Trophoblast cell (in vitro differentiated cells and primary cell): ENCODE measurements around the gene CBR3.
A peak's percentile ranks its signal among the peaks of the same experiment; 100 is the strongest.

ENCODE experiments used
- DNase-seq, 2 donors: peaks; one replicate each; pipeline ENCODE4 v3.0.0-alpha.2; 2016
- H2AFZ ChIP-seq: 2 replicates; pipeline ENCODE4 v1.6.1; 2013; ENCODE audit warnings: low read length, moderate library complexity, mild to moderate bottlenecking; ENCODE audit not compliant: insufficient read depth, poor library complexity
- H2AK5ac ChIP-seq: 2 replicates; pipeline ENCODE4 v1.6.1; 2013; ENCODE audit warnings: mild to moderate bottlenecking, low read length
- H2BK120ac ChIP-seq: 2 replicates; pipeline ENCODE4 v1.6.1; 2013; ENCODE audit warnings: low read length, mild to moderate bottlenecking, moderate library complexity; ENCODE audit not compliant: insufficient read depth, poor library complexity
- H2BK12ac ChIP-seq: 2 replicates; pipeline ENCODE4 v1.6.1; 2013; ENCODE audit warnings: mild to moderate bottlenecking, low read length, moderate library complexity
- H2BK5ac ChIP-seq: 2 replicates; pipeline ENCODE4 v1.6.1; 2013; ENCODE audit warnings: low read length, low read depth, moderate library complexity, mild to moderate bottlenecking; ENCODE audit not compliant: poor library complexity
- H3K14ac ChIP-seq: 2 replicates; pipeline ENCODE4 v1.6.1; 2013; ENCODE audit warnings: mild to moderate bottlenecking, low read length
- H3K18ac ChIP-seq: 2 replicates; pipeline ENCODE4 v1.6.1; 2013; ENCODE audit warnings: mild to moderate bottlenecking, low read length
- H3K23ac ChIP-seq: 2 replicates; pipeline ENCODE4 v1.6.1; 2013; ENCODE audit warnings: low read length
- H3K27ac ChIP-seq: 2 replicates; pipeline ENCODE4 v1.5.1; 2013; ENCODE audit warnings: low read depth, mild to moderate bottlenecking, inconsistent platforms, low read length, moderate library complexity
- H3K27me3 ChIP-seq: 2 replicates; pipeline ENCODE4 v1.6.1; 2013; ENCODE audit warnings: inconsistent platforms, mild to moderate bottlenecking, low read length, moderate library complexity; ENCODE audit not compliant: insufficient read depth
- H3K36me3 ChIP-seq, 2 experiments: 1 replicate in 1 of 2; 2 replicates in 1 of 2; pipeline ENCODE4 v1.6.1; 2013; ENCODE audit warnings: low read length in 2 of 2, mild to moderate bottlenecking in 2 of 2, moderate library complexity in 1 of 2; ENCODE audit not compliant: insufficient read depth in 2 of 2, control insufficient read depth in 1 of 2
- H3K4ac ChIP-seq: 2 replicates; pipeline ENCODE4 v1.6.1; 2013; ENCODE audit warnings: low read depth, mild to moderate bottlenecking, low read length, moderate library complexity
- H3K4me1 ChIP-seq, 2 experiments: 1 replicate in 1 of 2; 2 replicates in 1 of 2; pipeline ENCODE4 v1.6.1; 2013; ENCODE audit warnings: low read length in 2 of 2, mild to moderate bottlenecking in 2 of 2, moderate library complexity in 1 of 2; ENCODE audit not compliant: insufficient read depth in 2 of 2, control insufficient read depth in 1 of 2
- H3K4me2 ChIP-seq: 2 replicates; pipeline ENCODE4 v1.6.1; 2013; ENCODE audit warnings: inconsistent platforms, mild to moderate bottlenecking, low read length, moderate library complexity
- H3K4me3 ChIP-seq: 2 replicates; pipeline ENCODE4 v1.5.1; 2013; ENCODE audit warnings: mild to moderate bottlenecking, low read depth, low read length, inconsistent platforms
- H3K79me1 ChIP-seq: one replicate; pipeline ENCODE4 v1.6.1; 2013; ENCODE audit warnings: low read length
- H3K79me2 ChIP-seq: 2 replicates; pipeline ENCODE4 v1.6.1; 2013; ENCODE audit warnings: low read length, mild to moderate bottlenecking; ENCODE audit not compliant: control insufficient read depth, insufficient read depth, poor library complexity
- H3K9ac ChIP-seq: 2 replicates; pipeline ENCODE4 v1.6.1; 2013; ENCODE audit warnings: mild to moderate bottlenecking, low read length
- H3K9me3 ChIP-seq: 2 replicates; pipeline ENCODE4 v1.6.1; 2013; ENCODE audit warnings: low read depth, mild to moderate bottlenecking, control low read depth, inconsistent platforms, low read length; ENCODE audit not compliant: insufficient read depth
- H4K12ac ChIP-seq: 2 replicates; pipeline ENCODE4 v1.6.1; 2013; ENCODE audit warnings: low read depth, mild to moderate bottlenecking, low read length, moderate library complexity
- H4K8ac ChIP-seq: 2 replicates; pipeline ENCODE4 v1.6.1; 2013; ENCODE audit warnings: low read depth, mild to moderate bottlenecking, low read length, moderate library complexity
- H4K91ac ChIP-seq: one replicate; pipeline ENCODE4 v1.6.1; 2013; ENCODE audit warnings: low read depth, mild to moderate bottlenecking, low read length, moderate library complexity
- WGBS: extraction: QIAGEN DNeasy Blood & Tissue Kit; methylation state at CpG from one replicate; pipeline ENCODE4 v1.1.7; 2013; ENCODE audit warnings: missing lambda C conversion rate; ENCODE audit not compliant: insufficient read length, insufficient coverage; ENCODE audit errors: extremely low coverage; 5-methylcytosine and 5-hydroxymethylcytosine counted together

The CBR3 gene

DNA sequence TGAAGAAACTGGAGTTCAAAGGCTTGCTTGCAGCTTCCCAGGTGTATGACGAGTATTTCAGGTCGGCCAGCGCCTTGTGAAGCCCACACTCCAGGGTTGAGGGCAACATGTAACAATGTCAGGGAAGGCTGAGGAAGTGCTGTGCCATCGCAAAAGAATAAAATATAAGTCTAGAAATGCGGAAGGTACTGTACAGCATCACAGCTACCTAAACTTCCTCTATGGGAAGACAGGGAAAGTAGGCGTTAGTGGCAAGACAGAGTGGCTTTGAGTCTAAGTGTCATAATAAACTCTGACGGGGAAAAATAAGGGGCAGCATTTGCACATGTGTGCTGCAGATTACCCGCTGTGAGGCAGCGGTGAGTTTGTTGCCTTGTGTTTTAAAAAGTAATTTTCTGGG lies 50.6 kb downstream of the CBR3 start:
- Histone ChIP-seq H3K23ac (no peak overlapping the region), H3K4me2 (no peak overlapping the region), H3K9me3 (no peaks in the 10 kb centered on the region), H3K4ac (no peak overlapping the region), H2BK12ac (no peak overlapping the region), H3K27ac (no peak overlapping the region), H3K79me2 (no peaks in the 10 kb centered on the region), H3K14ac (no peak overlapping the region), H3K9ac (no peak overlapping the region), H4K12ac (no peak overlapping the region), H3K4me3 (no peak overlapping the region), H2AFZ (no peak overlapping the region), H3K18ac (no peak overlapping the region), H3K79me1 (no peaks in the 10 kb centered on the region), H2AK5ac (peak overlapping the region; percentile 19), H3K36me3 (peaks cover 0 to 2% of the 10 kb centered on the region in 2 experiments), H4K8ac (no peak overlapping the region), H2BK120ac (no peak overlapping the region), H4K91ac (no peak overlapping the region), H2BK5ac (no peak overlapping the region), H3K4me1 (peaks cover 10 to 13% of the 10 kb centered on the region in 2 experiments), H3K27me3 (no peaks in the 10 kb centered on the region)
- DNase-seq = no peak
- WGBS = no CpG with 5 or more reads among the region's 9 CpGs

DNA sequence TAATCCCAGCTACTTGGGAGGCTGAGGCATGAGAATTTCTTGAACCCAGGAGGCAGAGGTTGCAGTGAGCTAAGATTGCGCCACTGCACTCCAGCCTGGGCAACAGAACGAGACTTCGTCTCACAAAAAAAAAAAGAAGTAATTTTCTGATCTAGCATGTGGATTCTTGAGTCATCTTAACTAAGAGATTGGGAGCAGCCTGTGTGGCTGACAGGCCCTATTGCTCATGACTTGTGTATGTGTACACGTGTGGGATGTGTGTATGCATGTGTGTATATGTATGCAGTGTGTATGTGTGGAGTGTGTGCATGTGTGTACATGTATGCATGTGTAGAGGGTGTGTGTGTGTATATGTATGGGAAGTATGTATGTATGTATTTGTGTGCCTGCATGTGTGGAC lies 51.2 kb downstream of the CBR3 start:
- Histone ChIP-seq H2AK5ac (no peak overlapping the region), H3K27ac (no peak overlapping the region), H4K91ac (no peak overlapping the region), H3K9me3 (no peaks in the 10 kb centered on the region), H3K23ac (no peak overlapping the region), H3K9ac (no peak overlapping the region), H3K14ac (no peak overlapping the region), H4K12ac (no peak overlapping the region), H3K79me2 (no peaks in the 10 kb centered on the region), H3K4me2 (no peak overlapping the region), H3K4me1 (peaks cover 13 to 14% of the 10 kb centered on the region in 2 experiments), H2AFZ (no peak overlapping the region), H3K4ac (no peak overlapping the region), H2BK120ac (no peak overlapping the region), H4K8ac (no peak overlapping the region), H3K36me3 (peaks cover 0 to 2% of the 10 kb centered on the region in 2 experiments), H3K79me1 (peaks cover 2% of the 10 kb centered on the region), H2BK5ac (no peak overlapping the region), H2BK12ac (no peak overlapping the region), H3K4me3 (no peak overlapping the region), H3K18ac (no peak overlapping the region), H3K27me3 (no peaks in the 10 kb centered on the region)
- DNase-seq = no peak
- no CpG with 5 or more reads among the region's 4 CpGs for WGBS

DNA sequence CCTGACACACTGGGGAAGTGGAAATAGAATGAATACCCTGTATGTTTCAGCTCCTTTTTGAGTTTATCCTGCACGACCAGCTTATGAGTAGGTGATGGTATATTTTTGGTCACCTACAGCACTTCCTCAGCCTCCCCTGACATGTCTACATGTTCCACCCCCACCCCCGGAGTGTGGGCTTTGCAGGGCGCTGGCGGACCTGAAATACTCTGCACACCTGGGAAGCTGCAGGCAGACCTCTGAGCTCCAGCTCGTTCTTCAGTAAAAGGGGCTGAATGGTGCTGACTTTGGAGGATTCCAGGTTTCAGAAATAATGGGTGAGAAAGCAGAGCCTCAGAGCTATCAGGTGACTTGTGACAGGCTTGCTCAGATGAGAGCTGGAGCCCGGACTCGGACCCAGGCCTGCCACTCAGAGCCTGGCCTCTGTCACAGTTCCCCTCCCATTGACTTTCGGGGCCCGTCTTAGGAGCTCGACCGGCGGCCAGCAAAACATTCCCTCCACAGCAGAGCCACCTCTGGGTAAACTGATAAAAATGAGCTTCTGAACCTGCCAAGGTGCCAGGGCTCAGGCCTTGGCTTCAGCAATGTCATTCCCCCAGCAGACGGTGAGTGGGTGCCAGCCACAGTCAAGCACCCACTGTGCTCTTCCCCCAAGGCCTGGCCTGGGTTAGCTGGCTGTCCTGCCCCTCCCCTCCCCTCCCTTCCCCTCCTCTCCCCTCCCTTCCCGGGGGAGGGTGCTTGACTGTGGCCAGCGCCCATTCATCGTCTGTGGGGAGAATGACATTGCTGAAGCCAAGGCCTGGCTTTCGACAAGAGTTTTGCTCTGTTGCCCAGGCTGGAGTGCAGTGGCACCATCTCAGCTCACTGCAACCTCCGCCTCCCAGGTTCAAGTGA lies 51.9 kb downstream of the CBR3 start:
- Histone ChIP-seq H3K36me3 (peaks cover 0 to 2% of the 10 kb centered on the region in 2 experiments), H3K14ac (no peak overlapping the region), H3K9ac (no peak overlapping the region), H3K4me3 (no peak overlapping the region), H3K27me3 (no peaks in the 10 kb centered on the region), H3K79me2 (no peaks in the 10 kb centered on the region), H3K79me1 (peaks cover 2% of the 10 kb centered on the region), H3K27ac (no peak overlapping the region), H3K23ac (no peak overlapping the region), H2BK5ac (no peak overlapping the region), H4K8ac (no peak overlapping the region), H3K4me1 (peaks cover 13 to 14% of the 10 kb centered on the region in 2 experiments), H3K4ac (no peak overlapping the region), H3K18ac (no peak overlapping the region), H4K91ac (no peak overlapping the region), H4K12ac (no peak overlapping the region), H2BK12ac (no peak overlapping the region), H2AK5ac (no peak overlapping the region), H3K9me3 (no peaks in the 10 kb centered on the region), H3K4me2 (no peak overlapping the region), H2BK120ac (no peak overlapping the region), H2AFZ (no peak overlapping the region)
- no CpG with 5 or more reads among the region's 18 CpGs for WGBS
- DNase-seq = no peak

DNA sequence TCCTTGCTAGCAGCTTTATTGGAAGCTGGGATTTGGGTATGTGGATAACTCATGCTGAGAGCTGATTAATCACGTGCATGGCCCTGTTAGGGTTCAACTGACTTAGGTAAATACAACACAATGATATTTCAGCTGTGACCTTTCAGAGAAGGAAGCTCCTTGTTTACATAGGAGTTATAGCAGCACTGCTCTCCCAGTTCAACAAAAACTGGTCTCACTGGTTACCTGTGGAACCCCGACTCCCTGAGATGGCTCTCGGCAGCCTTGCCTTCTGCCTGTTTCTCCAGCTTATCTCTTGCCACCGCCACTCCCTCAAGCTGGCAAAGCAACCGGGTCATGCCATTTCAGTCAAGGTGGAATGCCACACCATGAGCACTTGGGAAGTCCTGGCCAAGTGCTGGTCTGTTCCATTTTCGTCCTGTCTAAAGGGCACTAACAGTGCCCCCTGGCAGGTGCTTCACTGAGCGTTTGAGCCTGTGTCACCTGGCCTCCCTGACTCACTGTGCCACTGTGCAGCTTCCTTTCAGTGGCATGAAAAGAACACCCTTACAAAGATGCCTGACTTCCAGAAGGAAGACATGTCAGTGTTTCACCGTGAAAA lies 53.3 kb downstream of the CBR3 start:
- Histone ChIP-seq H3K9me3 (no peaks in the 10 kb centered on the region), H3K14ac (no peak overlapping the region), H2AFZ (no peak overlapping the region), H3K4ac (no peak overlapping the region), H3K9ac (no peak overlapping the region), H3K4me1 (peaks cover 13 to 16% of the 10 kb centered on the region in 2 experiments), H4K91ac (peak overlapping the region; percentile 39), H3K79me1 (peaks cover 2% of the 10 kb centered on the region), H3K27me3 (no peaks in the 10 kb centered on the region), H2AK5ac (no peak overlapping the region), H3K79me2 (no peaks in the 10 kb centered on the region), H2BK5ac (no peak overlapping the region), H3K36me3 (peaks cover 0 to 2% of the 10 kb centered on the region in 2 experiments), H3K4me2 (no peak overlapping the region), H3K23ac (no peak overlapping the region), H2BK12ac (peak overlapping the region; percentile 5), H3K4me3 (no peak overlapping the region), H3K18ac (no peak overlapping the region), H4K12ac (no peak overlapping the region), H3K27ac (peak overlapping the region; percentile 27), H4K8ac (no peak overlapping the region), H2BK120ac (no peak overlapping the region)
- no peak for DNase-seq
- WGBS = no CpG with 5 or more reads among the region's 8 CpGs
